Measurements from ENCODE around the gene UNC45B. TPM values are rescaled to one million over a fixed set of nuclear protein-coding genes. Genes with fewer than 3 reads are reported as not detected.
A peak's percentile ranks its signal among the peaks of the same experiment; 100 is the strongest.
"Not testable (repeated sequence)": the region's sequence is repeated elsewhere in the genome, so short reads cannot be mapped to it uniquely, and the experiment has no call there.

UNC45B gene
- total RNA-seq, 3 donors from 2014 or later, result 0.05 TPM; not detected in 2

DNA sequence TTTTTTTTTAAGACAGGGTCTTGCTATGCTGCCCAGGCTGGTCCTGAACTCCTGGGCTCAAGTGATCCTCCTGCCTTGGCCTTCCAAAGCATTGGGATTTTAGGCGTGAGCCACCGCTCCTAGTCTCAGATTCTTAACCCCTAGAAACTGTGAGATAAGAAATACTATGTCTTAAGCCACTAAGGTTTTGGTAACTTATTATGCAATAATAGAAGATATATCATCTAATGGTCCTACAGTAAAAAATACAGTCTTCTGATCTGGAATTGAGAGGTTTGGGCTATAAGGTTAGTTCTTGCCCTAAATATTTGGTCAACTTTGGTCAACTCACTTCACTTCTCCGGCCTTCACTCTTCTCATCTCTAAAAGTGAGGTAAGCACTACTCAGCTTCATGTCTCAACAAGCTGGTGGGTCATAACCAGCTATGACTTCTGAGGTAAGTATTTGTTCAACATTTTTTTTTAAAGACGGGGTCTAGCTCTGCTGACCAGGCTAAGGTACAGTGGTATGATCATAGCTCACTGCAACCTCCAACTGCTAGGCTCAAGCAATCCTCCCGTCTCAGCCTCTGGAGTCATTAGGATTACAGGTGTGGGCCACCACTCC lies 42.7 kb upstream of the UNC45B start:
- Histone ChIP-seq H3K4me1 (ENCODE audit: low read depth) (no peaks in the 10 kb centered on the region), H3K4me3 (no peak overlapping the region), H3K36me3 (ENCODE audit: low read depth) (no peaks in the 10 kb centered on the region), H3K9me3 (no peaks in the 10 kb centered on the region)
- ATAC-seq, result no peak
- intact Hi-C loops (cut with DNase I, micrococcal nuclease), result no loop called here
- no peak for DNase-seq
- TF ChIP-seq, protein P1, sequence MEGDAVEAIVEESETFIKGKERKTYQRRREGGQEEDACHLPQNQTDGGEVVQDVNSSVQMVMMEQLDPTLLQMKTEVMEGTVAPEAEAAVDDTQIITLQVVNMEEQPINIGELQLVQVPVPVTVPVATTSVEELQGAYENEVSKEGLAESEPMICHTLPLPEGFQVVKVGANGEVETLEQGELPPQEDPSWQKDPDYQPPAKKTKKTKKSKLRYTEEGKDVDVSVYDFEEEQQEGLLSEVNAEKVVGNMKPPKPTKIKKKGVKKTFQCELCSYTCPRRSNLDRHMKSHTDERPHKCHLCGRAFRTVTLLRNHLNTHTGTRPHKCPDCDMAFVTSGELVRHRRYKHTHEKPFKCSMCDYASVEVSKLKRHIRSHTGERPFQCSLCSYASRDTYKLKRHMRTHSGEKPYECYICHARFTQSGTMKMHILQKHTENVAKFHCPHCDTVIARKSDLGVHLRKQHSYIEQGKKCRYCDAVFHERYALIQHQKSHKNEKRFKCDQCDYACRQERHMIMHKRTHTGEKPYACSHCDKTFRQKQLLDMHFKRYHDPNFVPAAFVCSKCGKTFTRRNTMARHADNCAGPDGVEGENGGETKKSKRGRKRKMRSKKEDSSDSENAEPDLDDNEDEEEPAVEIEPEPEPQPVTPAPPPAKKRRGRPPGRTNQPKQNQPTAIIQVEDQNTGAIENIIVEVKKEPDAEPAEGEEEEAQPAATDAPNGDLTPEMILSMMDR (IDR thresholded peaks at IDR 0.05), result no peak

GRCh38 chr17:35110791-35111190 lies 36.8 kb upstream of the UNC45B start:
- not testable (repeated sequence) for DNase-seq; ATAC-seq; H3K4me3 ChIP-seq; H3K36me3 ChIP-seq (ENCODE audit: low read depth); H3K9me3 ChIP-seq; H3K4me1 ChIP-seq (ENCODE audit: low read depth)
- intact Hi-C loops (cut with DNase I, micrococcal nuclease), result loop anchor here in 1 of 2 donors (10.0 kb wide), 1 partner anchor 566 kb away; no protein-coding TSS in a partner anchor

DNA sequence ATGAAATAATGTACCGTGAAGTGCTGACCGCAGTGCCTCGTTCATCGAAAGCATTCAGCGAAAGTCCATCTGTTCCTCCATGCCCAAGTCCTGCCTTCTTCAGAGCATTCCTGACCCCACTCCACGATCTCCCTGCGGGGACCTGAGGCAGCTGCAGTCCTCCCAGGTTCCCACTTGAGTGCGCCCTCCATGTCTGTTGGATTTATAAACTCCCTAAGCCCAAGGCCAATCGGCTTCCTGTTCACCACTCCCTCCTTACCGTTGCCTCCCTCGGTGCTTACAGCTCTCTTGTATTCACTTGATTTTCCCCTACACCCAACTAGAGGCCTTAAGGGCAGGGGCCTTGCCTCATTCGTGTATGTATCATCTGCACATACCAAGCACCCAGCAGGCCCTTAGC lies 30.8 kb upstream of the UNC45B start:
- H3K4me3 ChIP-seq, result no peak overlapping the region
- H3K9me3 ChIP-seq, result no peaks in the 10 kb centered on the region
- TF ChIP-seq, protein P1 (IDR thresholded peaks at IDR 0.05), result no peak
- H3K36me3 ChIP-seq (ENCODE audit: low read depth), result no peaks in the 10 kb centered on the region
- DNase-seq (no peak), ATAC-seq (no peak)
- intact Hi-C loops (cut with DNase I, micrococcal nuclease), result loop anchor here (5.0 to 10.0 kb wide), 3 partner anchors 120 to 580 kb away; no protein-coding TSS in a partner anchor
- peaks cover 9% of the 10 kb centered on the region for H3K4me1 ChIP-seq (ENCODE audit: low read depth)

DNA sequence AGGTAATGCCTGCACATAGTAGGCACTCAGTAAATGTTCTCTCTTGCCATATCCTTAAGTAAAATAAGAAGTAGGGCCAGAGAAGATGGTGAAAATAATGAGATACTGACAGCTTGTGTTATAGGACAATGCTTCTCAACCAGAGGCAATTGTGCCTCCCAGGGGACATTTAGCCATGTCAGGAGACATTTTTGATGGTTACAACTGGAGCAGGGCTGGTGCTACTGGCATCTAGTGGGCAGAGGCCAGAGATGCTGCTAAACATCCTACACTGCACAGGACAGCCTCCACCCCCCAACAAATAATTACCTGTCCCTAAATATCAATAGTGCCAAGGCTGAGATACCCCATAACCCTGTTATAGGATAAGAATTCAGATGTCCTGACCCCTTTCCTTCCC lies 29.6 kb upstream of the UNC45B start:
- no peaks in the 10 kb centered on the region for H3K9me3 ChIP-seq
- no peak for DNase-seq
- H3K4me1 ChIP-seq (ENCODE audit: low read depth), result peaks cover 9% of the 10 kb centered on the region
- intact Hi-C loops (cut with DNase I, micrococcal nuclease), result loop anchor here (5.0 to 10.0 kb wide), 3 partner anchors 121 to 581 kb away; no protein-coding TSS in a partner anchor
- H3K4me3 ChIP-seq, result no peak overlapping the region
- no peak for ATAC-seq
- TF ChIP-seq, protein P1 (IDR thresholded peaks at IDR 0.05), result no peak
- H3K36me3 ChIP-seq (ENCODE audit: low read depth), result no peaks in the 10 kb centered on the region

- peak; percentile 74 to 85 (median 80) for DNase-seq
- no peaks in the 10 kb centered on the region for H3K36me3 ChIP-seq (ENCODE audit: low read depth)
- TF ChIP-seq, protein P1 (IDR thresholded peaks at IDR 0.05), result peak; percentile 91
- ATAC-seq, result peak; percentile 99
- intact Hi-C loops (cut with DNase I, micrococcal nuclease), result loop anchor here (5.0 to 10.0 kb wide), 3 partner anchors 122 to 582 kb away; no protein-coding TSS in a partner anchor
- H3K9me3 ChIP-seq, result no peaks in the 10 kb centered on the region
- peak within 1 kb of the TSS; percentile 57 for H3K4me3 ChIP-seq
- peaks cover 9% of the 10 kb centered on the region for H3K4me1 ChIP-seq (ENCODE audit: low read depth)
Measured at GRCh38 chr17:35119370-35120165, 28.0 kb upstream of the UNC45B start, which contains the start of gene RAD51D. Gene RAD51D, minus strand, starts transcription at chr17:35119860. Its CDS starts 247 bp downstream, at chr17:35119613.

GRCh38 chr17:35121315-35121714 lies 26.3 kb upstream of the UNC45B start, which contains the start of gene FNDC8:
Gene FNDC8, plus strand, starts transcription at chr17:35121615. Its CDS starts 79 bp downstream, at chr17:35121694.
- intact Hi-C loops (cut with DNase I, micrococcal nuclease), result no loop called here
- Histone ChIP-seq H3K9me3 (no peaks in the 10 kb centered on the region), H3K36me3 (ENCODE audit: low read depth) (no peaks in the 10 kb centered on the region), H3K4me3 (no peak within 1 kb of the TSS), H3K4me1 (ENCODE audit: low read depth) (peaks cover 9% of the 10 kb centered on the region)
- TF ChIP-seq, protein P1 (IDR thresholded peaks at IDR 0.05), result no peak
- ATAC-seq (no peak), DNase-seq (no peak)
